ENCODE data around the gene TEX10.
"Not testable (repeated sequence)": the region's sequence is repeated elsewhere in the genome, so short reads cannot be mapped to it uniquely, and the experiment has no call there.

The TEX10 gene

GRCh38 chr9:100352727-100353505 lies at the start of gene TEX10:
TEX10 (minus strand) TSS chr9:100352942; CDS start chr9:100349363, 3,579 bp downstream.
- in situ Hi-C loops (cut with HindIII; ENCODE audit: low sequenced_read_pairs) = no loop called here

DNA sequence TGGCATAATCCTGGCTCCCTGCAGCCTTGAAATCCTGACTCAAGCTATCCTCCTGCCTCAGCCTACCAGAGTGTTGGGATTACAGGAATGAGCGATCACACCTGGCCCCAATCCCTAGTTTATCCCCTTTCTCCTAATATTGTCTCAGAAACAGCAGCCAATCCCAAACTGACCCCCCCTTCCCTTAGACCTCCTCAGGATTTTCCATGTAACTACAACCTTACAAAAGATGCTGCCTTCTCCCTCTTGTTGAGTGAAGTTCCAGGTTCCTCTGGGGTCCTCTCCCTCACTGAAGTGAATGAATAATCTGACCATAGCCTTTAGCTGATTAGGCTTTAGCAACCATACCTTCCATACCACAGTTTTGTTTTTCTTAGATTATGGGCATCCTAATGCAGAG lies 48.3 kb upstream of the TEX10 start:
- in situ Hi-C loops (cut with HindIII; ENCODE audit: low sequenced_read_pairs) = no loop called here

GRCh38 chr9:100397529-100398266 lies 45.0 kb upstream of the TEX10 start:
- in situ Hi-C loops (cut with HindIII; ENCODE audit: low sequenced_read_pairs) = no loop called here

- in situ Hi-C loops (cut with HindIII; ENCODE audit: low sequenced_read_pairs) = no loop called here
These were observed 44.0 kb upstream of the TEX10 start for GRCh38 chr9:100396769-100397168.

DNA sequence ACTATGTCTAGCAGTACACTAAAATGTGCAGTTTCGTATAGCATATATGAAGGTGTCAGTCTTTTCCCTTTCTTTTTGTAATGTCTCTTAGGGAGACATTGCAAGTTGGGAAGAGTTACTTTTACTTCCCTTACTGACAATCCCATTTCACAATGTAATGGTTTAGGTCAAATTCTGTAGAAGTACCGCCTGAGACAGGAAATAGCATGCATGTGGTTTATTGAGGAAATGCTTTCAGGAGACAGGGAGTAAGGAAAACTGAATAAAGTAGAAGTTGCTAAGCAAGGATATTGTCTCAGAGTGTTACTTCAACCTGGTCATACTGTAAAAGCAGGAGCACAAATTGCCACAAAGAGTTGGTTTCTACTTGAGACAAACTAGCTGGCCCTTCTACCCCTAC lies 42.1 kb upstream of the TEX10 start:
- in situ Hi-C loops (cut with HindIII; ENCODE audit: low sequenced_read_pairs) = no loop called here

DNA sequence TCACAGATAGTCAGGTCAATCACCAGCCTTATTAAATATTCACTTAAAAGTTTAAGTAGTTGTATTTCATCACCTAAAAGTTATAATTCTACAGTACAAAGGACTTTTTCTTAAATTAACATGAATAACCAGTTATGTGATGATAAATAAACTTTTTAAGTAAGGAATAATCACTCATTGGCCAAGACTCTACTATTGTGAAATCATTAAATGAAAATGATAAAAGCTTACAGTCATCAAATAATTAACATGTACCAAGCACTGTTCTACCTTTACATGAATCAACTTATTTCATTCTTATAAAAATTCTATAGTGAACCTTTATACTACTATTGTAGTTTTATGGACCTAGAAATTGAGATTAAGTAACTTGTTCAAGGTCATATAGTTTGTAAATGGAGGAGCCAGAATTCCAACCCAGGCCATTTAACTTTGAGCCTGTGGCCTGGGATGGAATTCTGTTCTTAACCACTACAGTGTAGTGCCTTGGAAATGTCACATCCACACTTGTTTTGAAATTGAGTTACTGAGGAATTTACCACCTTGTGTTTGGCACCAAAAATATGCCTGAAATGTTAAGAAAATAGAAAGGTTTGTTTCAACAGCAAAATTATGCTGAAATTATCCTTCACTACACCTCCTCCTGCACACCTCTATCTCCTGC lies 41.4 kb upstream of the TEX10 start:
- in situ Hi-C loops (cut with HindIII; ENCODE audit: low sequenced_read_pairs) = no loop called here

GRCh38 chr9:100392989-100393388 lies 40.2 kb upstream of the TEX10 start:
- in situ Hi-C loops (cut with HindIII; ENCODE audit: low sequenced_read_pairs) = not testable (repeated sequence)

- in situ Hi-C loops (cut with HindIII; ENCODE audit: low sequenced_read_pairs) = no loop called here
These were observed 27.1 kb upstream of the TEX10 start for GRCh38 chr9:100379862-100380261.

DNA sequence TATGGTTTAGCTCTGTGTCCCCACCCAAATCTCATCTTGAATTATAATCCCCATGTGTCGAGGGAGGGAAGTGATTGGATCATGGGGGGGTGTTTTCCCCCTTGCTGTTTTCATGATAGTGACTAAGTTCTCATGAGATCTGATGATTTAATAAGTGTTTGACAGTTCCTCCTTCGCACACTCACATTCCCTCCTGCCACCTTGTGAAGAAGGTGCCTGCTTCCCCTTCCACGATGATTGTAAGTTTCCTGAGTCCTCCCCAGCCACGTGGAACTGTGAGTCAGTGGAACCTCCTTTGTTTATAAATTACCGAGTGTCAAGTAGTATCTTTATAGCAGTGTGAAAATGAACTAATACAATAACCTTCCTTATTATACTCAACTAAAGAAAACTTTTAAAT lies 24.3 kb upstream of the TEX10 start:
- in situ Hi-C loops (cut with HindIII; ENCODE audit: low sequenced_read_pairs) = no loop called here

DNA sequence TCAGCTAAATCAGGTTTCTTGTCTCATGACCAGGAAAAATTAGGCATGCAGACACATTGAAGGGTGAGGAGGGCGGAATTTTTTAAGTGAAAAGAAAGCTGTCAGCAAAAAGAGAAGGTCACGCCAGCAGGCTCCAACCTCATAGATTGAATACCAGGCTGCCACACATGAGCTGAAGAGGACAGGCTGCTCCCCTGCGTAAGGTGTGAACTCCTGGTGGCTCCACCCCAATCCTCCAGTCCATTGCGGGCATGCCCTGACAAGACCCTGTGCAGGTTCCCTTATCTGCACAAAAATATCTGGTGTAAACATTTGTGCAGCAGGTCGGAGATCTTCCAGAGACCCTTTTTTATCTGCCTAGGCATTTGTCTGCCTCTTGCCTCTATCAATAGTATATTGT lies 22.9 kb upstream of the TEX10 start:
- in situ Hi-C loops (cut with HindIII; ENCODE audit: low sequenced_read_pairs) = no loop called here

GRCh38 chr9:100372648-100373047 lies 19.9 kb upstream of the TEX10 start:
- in situ Hi-C loops (cut with HindIII; ENCODE audit: low sequenced_read_pairs) = no loop called here

DNA sequence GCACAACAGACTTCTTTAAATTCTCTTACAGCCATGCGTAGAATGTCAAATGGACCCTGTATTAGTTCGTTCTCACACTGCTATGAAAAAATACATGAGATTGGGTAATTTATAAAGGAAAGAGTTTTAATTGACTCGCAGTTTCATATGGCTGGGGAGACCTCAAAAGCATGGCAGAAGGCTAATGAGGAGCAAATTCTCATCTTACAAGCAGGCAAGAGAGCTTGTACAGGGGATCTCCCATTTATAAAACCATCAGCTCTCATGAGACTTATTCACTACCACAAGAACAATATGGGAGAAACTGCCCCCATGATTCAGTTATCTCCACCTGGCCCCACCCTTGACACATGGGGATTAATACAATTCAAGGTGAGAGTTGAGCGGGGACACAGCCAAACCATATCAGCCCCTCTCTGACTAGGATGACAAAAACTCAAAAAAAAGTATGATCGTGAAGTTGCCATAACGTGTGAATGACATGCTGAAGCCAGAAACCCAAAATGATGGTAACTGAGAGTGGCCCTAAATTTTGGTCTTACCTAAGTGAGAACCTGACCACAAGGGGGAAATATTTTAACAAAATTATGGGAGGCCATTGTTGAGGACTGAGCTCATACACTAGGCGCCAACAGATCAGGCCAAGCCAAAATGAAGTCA lies 17.5 kb upstream of the TEX10 start:
- in situ Hi-C loops (cut with HindIII; ENCODE audit: low sequenced_read_pairs) = no loop called here

DNA sequence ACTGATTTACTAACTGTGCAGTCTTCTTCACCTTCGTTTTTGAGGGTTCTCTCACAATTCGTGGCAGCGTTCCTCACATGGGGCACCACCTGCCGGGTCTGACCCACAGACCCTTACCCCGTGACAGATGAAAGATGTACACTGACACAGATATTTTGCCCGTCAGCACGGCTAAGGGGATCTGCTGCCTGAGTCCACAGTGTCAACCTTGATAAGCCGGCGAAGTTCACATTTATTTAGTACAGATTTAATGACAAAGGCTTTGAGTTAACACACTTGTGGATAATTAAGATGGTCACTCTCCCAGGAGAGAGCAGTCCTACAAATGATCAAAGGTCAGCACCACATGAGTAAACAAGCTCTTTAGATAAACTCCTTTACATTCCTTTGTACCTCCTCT lies 15.9 kb upstream of the TEX10 start:
- in situ Hi-C loops (cut with HindIII; ENCODE audit: low sequenced_read_pairs) = no loop called here

DNA sequence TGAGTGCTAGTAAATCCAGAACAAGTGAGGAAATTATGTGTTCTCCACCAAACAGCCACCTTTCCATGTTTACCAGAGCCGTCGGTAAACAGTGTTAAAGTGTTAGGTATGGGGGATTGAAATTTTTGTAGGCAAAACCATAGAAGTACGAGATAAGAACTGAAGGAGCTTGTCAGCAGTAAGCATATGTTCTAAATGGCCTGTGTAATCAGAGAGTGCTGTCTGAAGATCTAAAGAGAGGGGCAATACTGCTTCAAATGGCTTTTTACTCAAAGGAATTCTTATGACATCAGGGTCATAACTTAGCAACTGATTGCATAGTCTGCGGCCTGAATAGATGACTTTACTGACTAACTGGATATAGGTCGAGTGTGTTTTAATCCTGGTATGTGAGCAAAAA lies 13.4 kb upstream of the TEX10 start:
- in situ Hi-C loops (cut with HindIII; ENCODE audit: low sequenced_read_pairs) = no loop called here

DNA sequence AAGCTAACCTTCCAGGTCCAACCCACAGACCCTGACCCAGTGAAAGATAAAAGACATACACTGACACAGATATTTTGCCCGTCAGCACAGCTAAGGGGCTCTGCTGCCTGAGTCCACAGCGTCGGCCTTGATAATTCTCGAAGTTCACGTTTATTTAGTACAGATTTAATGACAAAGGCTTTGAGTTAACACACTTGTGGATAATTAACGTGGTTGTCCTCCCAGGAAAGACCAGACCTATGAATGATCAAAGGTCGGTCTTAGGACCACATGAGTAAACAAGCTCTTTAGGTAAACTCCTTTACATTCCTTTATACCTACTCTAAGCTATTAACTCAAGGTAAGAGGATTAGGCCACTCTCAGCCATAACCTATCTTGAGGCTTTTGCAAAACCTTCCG lies 11.3 kb upstream of the TEX10 start:
- in situ Hi-C loops (cut with HindIII; ENCODE audit: low sequenced_read_pairs) = no loop called here

- in situ Hi-C loops (cut with HindIII; ENCODE audit: low sequenced_read_pairs) = no loop called here
These were observed 6.3 kb upstream of the TEX10 start for GRCh38 chr9:100359057-100359456.

GRCh38 chr9:100357501-100357900 lies 4.8 kb upstream of the TEX10 start:
- in situ Hi-C loops (cut with HindIII; ENCODE audit: low sequenced_read_pairs) = no loop called here

- in situ Hi-C loops (cut with HindIII; ENCODE audit: low sequenced_read_pairs) = no loop called here
These were observed 2.8 kb upstream of the TEX10 start for GRCh38 chr9:100355561-100355960.

GRCh38 chr9:100354121-100354800 lies 1.5 kb upstream of the TEX10 start:
- in situ Hi-C loops (cut with HindIII; ENCODE audit: low sequenced_read_pairs) = no loop called here

DNA sequence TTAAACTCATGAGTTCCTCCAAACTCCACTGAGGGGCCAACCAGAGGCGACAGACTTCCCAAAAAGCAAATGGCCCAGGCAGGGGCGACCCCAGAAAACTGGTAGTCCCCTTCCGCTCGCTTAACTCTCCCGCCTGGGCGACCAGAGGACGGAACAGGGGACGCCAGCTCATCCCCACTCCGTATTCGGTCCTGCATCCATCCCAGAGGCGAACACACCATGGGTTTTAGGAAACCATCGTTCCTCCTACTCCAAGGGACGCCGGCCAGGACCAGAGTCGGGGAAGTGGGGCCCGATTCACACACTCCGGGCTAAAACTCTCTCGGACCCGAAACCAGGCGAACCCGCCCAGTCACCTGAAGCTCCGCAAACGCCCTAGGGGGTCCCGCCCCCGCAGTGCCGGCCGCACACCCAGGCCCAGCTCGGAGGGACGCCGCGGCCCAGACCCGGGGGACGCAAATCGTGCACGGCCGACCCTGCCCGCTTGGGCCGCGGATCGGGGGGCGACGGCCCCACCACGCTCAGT lies 478 bp downstream of the TEX10 start:
- in situ Hi-C loops (cut with HindIII; ENCODE audit: low sequenced_read_pairs) = no loop called here

GRCh38 chr9:100351508-100351907 lies 1.2 kb downstream of the TEX10 start:
- in situ Hi-C loops (cut with HindIII; ENCODE audit: low sequenced_read_pairs) = no loop called here

Data from endothelial cell of hepatic sinusoid (primary cell).